NCI-H524 treated with DMSO at 0.1 percent for 48 hours (cell line): Measurements from ENCODE around the gene NPM1.
"Not testable (repeated sequence)": the region's sequence is repeated elsewhere in the genome, so short reads cannot be mapped to it uniquely, and the experiment has no call there.

ENCODE experiments used
- DNase-seq: peaks from one replicate; lab custom pipeline; 2025; lab: John Stamatoyannopoulos, UW

The NPM1 gene

DNA sequence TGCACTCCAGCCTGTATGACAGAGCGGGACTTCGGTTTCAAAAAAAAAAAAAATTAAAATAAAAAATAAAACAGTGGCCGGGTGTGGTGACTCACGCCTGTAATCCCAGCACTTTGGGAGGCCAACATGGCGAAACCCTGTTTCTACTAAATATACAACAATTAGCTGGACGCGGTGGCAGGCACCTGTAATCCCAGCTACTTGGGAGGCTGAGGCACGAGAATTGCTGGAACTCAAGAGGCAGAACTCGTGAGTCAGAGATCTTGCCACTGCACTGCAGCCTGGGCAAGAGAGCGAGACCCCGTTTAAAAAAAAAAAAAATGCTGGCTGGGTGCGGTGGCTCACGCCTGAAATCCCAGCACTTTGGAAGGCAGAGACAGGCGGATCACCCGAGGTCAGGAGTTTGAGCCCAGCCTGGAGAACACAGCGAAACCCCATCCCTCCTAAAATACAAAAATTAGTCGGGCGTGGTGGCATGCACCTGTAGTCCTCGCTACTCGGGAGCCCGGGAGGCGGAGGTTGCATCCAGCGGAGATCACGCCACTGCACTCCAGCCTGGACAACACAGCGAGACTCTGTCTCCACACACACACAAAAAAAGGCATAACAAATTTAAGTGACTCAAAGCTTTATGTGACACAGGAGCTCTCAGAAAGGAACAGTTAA, 1.5 kb upstream of the NPM1 start:
- DNase-seq, result no peak

DNA sequence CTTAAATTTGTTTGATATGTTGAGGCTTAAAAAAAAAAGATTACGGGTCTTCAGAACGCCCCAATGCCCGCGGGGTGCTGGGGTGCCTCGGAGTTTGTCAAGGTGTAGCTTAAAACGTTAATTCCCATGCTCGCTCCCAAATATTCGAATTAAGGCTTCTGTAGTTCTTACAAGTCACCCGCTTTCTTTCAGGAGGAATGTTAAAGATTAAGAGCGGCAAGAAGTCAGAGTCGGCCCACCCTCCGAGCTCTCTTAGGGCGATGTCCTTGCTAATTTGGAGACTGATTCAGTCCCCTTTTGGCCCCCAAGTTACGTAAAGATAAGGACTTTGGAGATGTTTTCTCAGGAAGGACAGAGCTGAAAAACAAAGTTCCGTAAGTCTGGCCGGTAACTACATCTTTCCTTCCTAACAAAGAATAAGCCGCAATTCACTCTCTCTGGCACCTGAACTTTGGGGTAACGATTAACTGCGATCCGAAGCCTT, 746 bp upstream of the NPM1 start:
- no peak for DNase-seq

- no peak for DNase-seq
Observed at GRCh38 chr5:171387970-171388815, 544 bp downstream of the NPM1 start.

DNA sequence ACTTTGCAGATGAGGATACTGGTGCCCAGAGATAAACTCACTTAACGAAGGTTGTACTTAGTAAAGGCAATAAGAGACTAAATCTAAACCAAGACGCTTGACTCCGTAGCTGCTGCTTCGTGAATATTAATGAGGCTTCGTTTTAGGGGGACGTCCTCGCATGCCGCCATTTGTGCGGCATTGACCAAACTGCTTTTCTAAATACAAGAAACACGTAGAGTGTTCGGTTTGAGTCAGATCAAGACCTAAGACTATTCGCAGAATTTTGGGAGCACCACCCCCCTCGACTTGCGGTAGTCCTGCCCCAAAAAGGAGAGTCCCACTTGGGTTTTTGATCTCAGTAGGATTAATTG, 1.1 kb downstream of the NPM1 start:
- DNase-seq, result no peak

DNA sequence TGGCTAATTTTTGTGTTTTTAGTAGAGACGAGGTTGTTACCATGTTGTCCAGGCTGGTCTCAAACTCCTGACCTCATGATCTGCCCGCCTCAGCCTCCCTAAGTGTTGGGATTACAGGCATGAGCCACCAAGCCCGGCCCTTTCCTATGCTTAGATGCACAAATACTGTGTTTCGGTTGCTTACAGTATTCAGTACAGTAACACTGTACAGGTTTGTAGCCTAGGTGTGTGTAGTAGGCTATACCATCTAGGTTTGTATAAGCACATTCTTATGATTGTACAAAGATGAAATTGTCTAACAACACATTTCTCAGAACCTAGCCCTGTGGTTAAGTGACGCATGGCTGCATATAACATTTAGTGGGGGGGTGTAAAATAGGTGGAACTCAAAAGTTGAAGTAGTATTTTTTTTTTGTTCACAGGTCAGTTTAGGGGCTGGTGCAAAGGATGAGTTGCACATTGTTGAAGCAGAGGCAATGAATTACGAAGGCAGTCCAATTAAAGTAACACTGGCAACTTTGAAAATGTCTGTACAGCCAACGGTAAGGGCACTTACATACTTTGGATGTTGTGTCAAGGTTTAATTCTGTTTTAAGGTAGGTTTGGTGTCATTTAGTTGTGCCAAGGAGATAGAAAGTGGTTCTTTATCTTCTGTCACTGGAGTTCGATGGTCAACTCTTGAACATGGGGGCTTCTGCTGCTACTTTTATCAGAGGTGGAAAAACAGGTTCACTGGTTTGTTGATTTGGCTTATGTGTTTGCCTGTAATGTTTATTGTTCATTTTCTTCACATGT, 3.4 kb downstream of the NPM1 start:
- DNase-seq, result no peak

DNA sequence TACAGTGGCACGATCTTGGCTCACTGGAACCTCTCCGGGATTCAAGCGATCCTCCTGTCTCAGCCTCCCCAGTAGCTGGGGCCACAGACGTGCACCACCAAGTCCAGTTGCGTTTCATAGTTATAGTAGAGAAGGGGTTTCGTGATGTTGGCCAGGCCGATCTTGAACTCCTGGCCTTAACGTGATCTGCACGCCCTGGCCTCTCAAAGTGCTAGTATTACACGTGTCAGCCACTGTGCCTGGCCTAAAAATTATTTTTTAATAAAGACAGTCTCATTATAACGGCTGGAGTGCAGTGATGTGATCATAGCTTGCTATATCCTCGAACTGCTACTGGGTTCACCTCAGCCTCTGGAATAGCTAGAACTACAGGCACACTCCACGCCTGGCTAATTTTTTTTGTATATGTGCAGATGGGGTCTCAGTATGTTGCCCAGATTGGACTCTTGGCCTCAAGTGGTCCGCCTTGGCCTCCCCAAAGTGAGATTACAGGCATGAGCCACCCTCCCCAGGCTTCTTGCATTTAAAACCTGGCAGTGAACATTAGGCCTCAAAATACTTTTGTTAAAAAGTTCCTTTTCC, 4.4 kb downstream of the NPM1 start:
- DNase-seq, result no peak

GRCh38 chr5:171392585-171393159, 5.0 kb downstream of the NPM1 start:
- no peak for DNase-seq

DNA sequence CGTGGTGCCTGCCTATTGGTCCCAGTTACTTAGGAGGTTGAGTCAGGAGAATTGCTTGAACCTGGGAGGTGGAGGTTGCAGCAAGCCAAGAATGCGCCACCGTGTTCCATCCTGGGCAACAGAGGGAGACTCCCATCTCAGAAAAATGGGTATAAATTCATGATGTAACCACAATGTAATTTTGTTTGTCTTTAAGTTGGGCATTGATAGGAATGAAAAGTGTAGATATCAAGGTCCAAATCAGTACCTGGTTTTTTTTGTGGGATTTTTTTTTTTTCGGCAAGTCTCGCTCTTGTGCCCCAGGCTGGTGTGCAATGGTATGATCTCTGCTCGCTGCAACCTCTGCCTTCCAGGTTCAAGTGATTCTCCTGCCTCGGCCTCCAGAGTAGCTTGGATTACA, 7.4 kb downstream of the NPM1 start:
- DNase-seq, result no peak

- DNase-seq, result not testable (repeated sequence)
Observed at GRCh38 chr5:171396583-171396982, 8.9 kb downstream of the NPM1 start.

- DNase-seq, result no peak
Observed at GRCh38 chr5:171397190-171397589, 9.5 kb downstream of the NPM1 start.

GRCh38 chr5:171397599-171397998, 9.9 kb downstream of the NPM1 start:
- no peak for DNase-seq

GRCh38 chr5:171398660-171399059, 11.0 kb downstream of the NPM1 start:
- DNase-seq, result not testable (repeated sequence)

- DNase-seq, result no peak
Observed at GRCh38 chr5:171400169-171400568, 12.5 kb downstream of the NPM1 start.

GRCh38 chr5:171401167-171401947, 13.7 kb downstream of the NPM1 start:
- DNase-seq, result no peak

- not testable (repeated sequence) for DNase-seq
Observed at GRCh38 chr5:171402751-171403150, 15.1 kb downstream of the NPM1 start.

DNA sequence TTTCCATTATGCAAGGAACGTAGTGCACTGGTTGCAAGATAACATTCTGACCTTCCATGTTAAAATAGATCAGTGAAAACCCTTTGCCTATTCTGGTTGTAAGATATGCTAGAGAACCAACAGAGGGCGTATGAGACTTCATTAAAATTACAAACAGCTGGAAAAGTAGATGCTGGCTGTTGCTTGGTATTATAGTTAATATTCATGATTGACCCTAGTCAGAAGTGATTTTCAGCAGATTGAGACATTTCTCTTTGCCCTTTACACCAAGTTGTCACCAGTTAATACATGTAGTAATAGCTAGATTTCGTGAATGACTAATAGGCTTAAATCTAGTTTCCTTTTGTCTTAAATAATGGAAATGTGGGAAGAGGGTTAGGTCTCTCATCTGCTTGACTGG, 18.0 kb downstream of the NPM1 start:
- DNase-seq, result no peak

GRCh38 chr5:171407234-171407633, 19.6 kb downstream of the NPM1 start:
- no peak for DNase-seq

DNA sequence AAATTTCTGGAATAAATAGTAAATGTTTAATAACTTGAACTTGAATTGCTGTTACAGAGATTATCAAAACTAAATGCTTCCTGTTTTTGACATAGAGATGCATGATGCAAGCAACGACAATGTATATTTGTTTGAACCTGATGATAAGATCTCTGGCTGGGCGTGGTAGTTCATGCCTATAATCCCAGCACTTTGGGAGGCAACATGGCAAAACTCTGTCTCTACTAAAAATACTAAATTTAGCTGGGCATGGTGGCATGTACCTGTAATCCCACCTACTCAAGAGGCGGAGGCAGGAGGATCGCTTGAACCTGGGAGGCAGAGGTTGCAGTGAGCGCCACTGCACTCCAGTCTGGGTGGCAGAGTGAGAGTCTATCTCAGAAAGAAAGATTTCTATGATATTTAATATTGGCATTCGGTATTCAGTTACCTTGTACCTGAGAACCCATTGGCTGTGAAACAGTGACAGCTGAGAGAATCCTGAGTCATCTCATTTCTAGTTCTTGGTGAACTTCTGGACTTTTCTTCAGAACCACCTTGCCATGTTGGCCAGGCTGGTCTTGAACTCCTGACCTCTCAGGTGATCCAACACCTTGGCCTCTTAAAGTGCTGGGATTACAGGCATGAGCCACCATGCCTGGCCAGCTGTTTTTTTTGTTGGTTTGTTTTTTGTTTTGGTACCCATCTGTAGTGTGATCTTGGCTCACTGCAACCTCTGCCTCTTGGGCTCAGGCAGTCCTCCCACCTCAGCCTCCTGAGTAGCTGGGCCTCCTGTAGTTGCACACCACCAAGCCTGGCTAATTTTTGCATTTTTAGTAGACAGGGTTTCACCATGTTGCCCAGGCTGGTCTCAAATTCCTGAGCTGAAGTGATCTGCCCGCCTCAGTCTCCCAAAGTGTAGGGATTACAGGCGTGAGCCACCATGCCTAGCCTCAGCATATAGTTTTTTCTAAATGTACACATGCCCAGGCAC, 21.8 kb downstream of the NPM1 start:
- DNase-seq, result no peak

- no peak for DNase-seq
Observed at GRCh38 chr5:171410181-171410580, 22.5 kb downstream of the NPM1 start.

GRCh38 chr5:171412186-171412585, 24.5 kb downstream of the NPM1 start:
- DNase-seq, result no peak
